GM21723 (cell line): ENCODE measurements around the gene TTLL9.
"Not testable (repeated sequence)": the region's sequence is repeated elsewhere in the genome, so short reads cannot be mapped to it uniquely, and the experiment has no call there.

Experiments used
- ATAC-seq: cut with Tn5 transposase; IDR thresholded peaks from one replicate; pipeline ENCODE4 v1.9.1; 2021; ENCODE audit warnings: mild to moderate bottlenecking, moderate library complexity; ENCODE audit not compliant: unreplicated experiment

TTLL9 gene

GRCh38 chr20:31869942-31870725 is at the start of gene TTLL9, which contains the start of gene DUSP15:
Gene TTLL9, plus strand, starts transcription at chr20:31870634. Its CDS starts 493 bp downstream, at chr20:31871127.
Gene DUSP15, minus strand, starts transcription at chr20:31870527. Its CDS starts 190 bp downstream, at chr20:31870337.
- no peak for ATAC-seq

- ATAC-seq = no peak
These were observed 49.0 kb upstream of the TTLL9 start for GRCh38 chr20:31821427-31821826.

GRCh38 chr20:31822421-31823330 is 47.8 kb upstream of the TTLL9 start:
- no peak for ATAC-seq

GRCh38 chr20:31823360-31824124 is 46.9 kb upstream of the TTLL9 start:
- ATAC-seq = no peak

- no peak for ATAC-seq
These were observed 46.3 kb upstream of the TTLL9 start for GRCh38 chr20:31824125-31824485.

- ATAC-seq = no peak
These were observed 45.7 kb upstream of the TTLL9 start for GRCh38 chr20:31824554-31825313.

GRCh38 chr20:31826074-31826473 is 44.4 kb upstream of the TTLL9 start:
- no peak for ATAC-seq

GRCh38 chr20:31827059-31827458 is 43.4 kb upstream of the TTLL9 start:
- no peak for ATAC-seq

GRCh38 chr20:31828016-31828415 is 42.4 kb upstream of the TTLL9 start:
- ATAC-seq = not testable (repeated sequence)

- no peak for ATAC-seq
These were observed 40.7 kb upstream of the TTLL9 start for GRCh38 chr20:31829731-31830130.

- ATAC-seq = no peak
These were observed 39.9 kb upstream of the TTLL9 start for GRCh38 chr20:31830406-31830981.

GRCh38 chr20:31831211-31831610 is 39.2 kb upstream of the TTLL9 start:
- ATAC-seq = no peak

GRCh38 chr20:31831771-31832306 is 38.6 kb upstream of the TTLL9 start:
- ATAC-seq = no peak

GRCh38 chr20:31833130-31833930 is 37.1 kb upstream of the TTLL9 start:
- no peak for ATAC-seq

GRCh38 chr20:31833931-31834521 is 36.4 kb upstream of the TTLL9 start:
- no peak for ATAC-seq

GRCh38 chr20:31835554-31835953 is 34.9 kb upstream of the TTLL9 start:
- ATAC-seq = no peak

- ATAC-seq = peak; percentile 70
These were observed 34.2 kb upstream of the TTLL9 start for GRCh38 chr20:31835977-31836852.
